ENCODE data around the gene PRICKLE2.

PRICKLE2 gene

DNA sequence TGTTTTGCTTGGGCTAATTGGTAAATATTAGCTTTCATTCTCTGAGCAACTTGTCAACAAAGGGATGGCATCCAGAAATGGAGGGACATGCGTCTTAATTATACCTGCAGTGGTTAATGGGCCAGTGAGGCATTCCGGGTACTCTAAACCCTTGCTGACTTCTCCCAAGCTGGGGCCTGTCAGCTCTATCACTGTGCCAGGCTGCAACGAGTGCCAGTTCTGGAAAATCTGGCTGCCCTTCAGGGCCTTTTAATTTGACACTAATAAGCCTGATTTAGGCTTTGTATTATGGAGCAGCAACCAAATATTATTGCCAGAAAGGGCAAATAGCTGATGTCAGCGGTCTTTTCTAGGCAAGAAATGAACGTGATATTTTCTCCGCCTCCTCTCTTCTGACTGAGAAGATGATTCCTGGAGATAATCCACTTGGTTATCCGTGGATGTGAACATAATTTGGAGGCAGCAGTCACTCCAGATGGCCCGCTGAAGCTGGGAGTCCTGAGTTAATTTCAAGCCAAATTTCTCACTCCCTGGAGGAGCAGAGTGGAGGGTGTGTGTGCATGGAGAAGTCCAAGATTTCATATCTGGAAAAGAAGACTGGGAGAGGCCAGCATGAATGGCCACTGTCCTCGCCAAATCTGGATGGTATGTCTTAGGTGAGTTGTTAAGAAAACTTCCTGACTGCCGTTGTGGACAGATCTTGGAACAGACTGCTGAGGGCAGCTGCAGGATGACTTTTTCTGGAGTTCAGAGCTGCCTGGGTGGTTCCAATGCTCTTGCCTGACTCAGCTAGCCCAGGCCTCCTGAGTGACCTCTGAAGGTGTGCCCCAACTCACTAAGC is 157.5 kb downstream of the PRICKLE2 start:
- no peak for DNase-seq

DNA sequence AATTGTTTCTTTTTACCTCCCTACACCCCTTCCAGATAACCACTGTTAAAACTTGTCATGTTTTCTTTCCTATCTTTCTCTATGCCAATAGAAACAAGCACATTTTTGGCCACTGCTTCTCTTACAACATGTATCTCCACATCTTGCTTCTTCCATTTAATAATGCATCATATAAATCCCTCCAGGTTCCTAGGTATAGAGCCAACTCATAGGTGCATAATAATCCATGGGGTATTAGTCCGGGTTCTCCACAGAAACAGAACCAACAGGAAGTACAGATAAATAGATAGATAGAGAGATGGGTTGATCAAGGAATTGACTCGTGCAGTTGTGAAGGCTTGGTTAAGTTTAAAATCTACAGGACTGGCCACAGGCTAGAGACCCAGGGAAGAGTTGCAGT is 160.5 kb downstream of the PRICKLE2 start:
- DNase-seq: no peak

- no peak for DNase-seq
Measured at GRCh38 chr3:64063983-64064438, 161.3 kb downstream of the PRICKLE2 start.

DNA sequence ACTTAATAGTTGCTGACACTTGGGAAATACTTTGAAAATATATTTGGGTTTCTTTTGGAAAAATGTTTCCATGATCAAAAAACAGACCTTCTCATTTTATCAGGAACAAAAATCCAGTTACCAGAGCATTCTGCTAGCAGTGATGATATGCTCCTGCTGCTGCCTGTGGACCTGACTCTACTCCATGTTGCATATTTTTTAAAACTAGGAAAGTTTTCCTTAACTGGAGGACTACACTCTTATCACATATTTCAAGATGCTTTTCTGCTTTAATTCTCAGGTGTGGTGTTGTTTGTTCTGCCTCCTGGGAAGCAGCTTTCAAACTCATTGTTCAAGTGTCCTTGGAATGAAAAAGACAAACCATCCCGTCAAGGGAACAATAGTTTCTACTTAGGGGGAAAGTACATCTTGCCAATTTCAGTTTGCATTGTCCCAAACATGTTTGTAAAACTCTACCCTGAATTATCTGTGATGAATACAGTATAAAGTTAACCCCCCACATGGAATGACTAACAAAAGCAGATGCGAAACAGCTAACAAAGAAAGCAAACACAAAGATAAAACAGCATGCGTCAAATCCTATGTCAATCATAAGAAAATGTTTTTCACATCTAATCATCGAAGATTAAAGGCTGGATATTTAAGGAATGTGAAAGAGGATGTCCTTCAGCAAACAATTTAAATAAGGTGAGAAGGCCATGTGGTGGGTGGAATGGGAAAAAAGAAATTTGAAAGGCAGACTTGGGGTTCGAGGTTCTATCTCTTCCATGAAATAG is 161.9 kb downstream of the PRICKLE2 start:
- DNase-seq: no peak

DNA sequence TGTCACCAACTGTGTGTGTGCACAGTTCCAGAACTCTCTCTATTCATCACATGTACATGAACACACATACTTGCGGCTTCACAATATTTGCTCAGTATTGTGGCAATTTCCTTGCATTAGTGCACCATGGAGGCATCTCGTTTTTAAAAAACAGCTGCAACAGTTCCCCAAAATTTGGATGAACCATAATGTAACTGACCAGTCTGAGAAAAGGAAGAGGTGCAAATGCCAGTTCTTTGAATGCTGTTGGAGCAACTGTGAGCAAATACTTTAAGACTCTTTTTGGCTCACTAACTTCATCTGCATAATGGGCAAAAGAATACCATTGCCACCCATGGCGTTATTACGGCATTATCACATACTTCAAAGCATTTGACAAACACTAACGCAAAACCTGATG is 163.6 kb downstream of the PRICKLE2 start:
- DNase-seq: no peak

- DNase-seq: no peak
Measured at GRCh38 chr3:64059484-64060175, 165.6 kb downstream of the PRICKLE2 start.

GRCh38 chr3:64058566-64058965 is 166.7 kb downstream of the PRICKLE2 start:
- DNase-seq: no peak

DNA sequence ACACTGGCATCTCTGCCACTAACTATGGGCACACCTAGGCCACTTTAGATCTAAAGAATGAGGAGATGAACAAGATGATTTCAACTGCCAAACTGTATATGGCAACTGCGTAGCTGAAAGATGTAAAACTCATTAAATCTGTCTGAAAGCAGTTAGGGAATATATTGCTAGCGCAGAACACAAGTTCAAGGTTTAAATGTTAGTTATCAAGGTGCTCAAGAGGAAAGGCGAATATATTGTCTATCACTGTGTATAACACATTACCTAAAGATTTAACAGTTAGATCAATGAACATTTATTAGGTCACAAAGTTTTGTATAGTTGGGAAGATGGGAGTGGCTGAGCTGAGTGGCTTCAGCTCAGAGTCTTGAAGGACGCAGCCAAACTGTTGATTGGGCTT is 168.0 kb downstream of the PRICKLE2 start:
- DNase-seq: no peak

DNA sequence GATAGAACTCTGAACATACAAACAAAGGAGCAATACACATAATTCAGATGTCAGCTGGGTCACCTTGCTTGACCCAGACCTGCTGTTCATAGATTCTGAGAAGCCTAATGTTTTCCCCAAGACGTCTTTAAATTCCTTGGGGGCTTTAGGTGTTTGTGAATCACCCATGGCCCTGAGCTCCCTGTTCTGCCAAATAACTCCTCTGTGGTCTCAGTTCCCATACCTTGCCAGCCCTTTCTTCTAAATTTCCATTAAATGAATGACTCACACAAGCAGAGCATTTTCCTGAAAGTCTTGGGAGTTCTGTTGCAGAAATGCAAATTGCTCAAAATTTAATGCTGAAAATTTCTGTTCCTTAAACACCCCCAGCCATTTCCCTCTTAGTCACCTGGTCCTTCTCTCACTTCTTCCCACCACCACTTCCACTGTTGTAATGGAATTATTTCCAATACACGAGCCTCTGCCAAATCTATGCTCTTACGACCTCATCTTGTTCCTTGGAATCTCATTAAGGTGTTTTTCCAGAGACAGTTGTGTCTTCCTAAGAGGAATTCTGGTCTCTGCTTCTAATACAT is 168.6 kb downstream of the PRICKLE2 start:
- no peak for DNase-seq

DNA sequence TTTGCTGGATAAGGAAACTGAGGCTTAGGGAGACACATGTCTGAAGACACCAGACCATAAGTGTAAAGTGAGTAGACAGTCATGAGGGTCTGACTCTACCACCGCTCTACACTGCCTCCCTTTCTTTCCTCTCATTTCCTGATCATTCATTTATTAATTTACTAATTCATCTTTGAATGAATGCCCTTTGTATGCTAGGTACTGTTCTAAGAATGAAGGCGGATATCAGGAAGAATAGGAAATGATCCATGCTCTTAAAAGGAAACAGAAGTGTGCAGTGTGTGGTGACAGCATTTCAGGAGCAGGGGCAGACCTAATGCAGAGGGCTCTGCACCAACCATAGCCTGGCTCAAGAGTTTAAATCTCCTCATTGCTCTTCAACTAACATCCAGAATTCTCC is 170.2 kb downstream of the PRICKLE2 start:
- no peak for DNase-seq

GRCh38 chr3:64054488-64054887 is 170.8 kb downstream of the PRICKLE2 start:
- no peak for DNase-seq

- no peak for DNase-seq
Measured at GRCh38 chr3:64053581-64053980, 171.7 kb downstream of the PRICKLE2 start.

GRCh38 chr3:64053117-64053516 is 172.1 kb downstream of the PRICKLE2 start:
- DNase-seq: no peak

DNA sequence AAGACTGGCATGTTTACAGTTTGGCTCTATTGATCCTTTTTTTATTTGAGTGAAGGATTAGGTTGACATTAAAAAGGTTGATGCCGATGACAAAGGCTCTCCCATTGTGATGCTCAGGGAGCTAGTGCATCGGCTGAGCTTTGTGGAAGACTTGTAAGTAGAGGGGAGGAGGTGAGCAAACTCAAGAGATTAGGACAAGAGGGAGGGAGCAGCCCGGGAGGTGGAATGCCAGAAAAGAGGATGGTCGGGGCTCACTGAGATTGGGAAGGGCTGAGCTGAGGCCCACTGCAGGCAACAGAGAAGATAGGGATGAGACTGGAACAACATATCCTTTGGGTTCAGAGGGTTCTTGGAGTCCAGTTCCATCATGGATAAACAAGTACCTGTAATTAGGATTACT is 175.4 kb downstream of the PRICKLE2 start:
- DNase-seq: no peak

GRCh38 chr3:64049136-64049535 is 176.1 kb downstream of the PRICKLE2 start:
- no peak for DNase-seq

DNA sequence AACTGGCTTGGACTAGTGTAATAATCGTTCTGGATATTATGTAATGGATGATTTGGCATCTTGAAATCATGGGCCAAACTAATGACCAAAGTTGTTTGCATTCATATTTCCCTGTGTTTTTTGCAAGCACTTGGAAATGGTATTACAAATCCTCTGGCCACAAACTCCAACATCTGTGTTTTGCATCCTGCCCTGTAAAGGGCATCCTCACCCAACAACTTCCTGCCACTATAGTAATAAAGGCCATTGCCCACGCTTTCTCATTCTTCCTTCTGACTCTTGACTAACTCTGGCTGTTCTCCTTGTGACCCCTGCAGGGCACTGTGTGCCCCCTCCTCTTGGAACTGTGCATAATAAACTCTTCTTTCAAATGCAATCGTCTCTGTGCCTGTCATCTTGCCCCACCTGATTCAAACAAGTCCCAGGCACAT is 176.6 kb downstream of the PRICKLE2 start:
- DNase-seq: no peak

- no peak for DNase-seq
Measured at GRCh38 chr3:64047787-64048186, 177.5 kb downstream of the PRICKLE2 start.

GRCh38 chr3:64046996-64047594 is 178.2 kb downstream of the PRICKLE2 start:
- DNase-seq: no peak

DNA sequence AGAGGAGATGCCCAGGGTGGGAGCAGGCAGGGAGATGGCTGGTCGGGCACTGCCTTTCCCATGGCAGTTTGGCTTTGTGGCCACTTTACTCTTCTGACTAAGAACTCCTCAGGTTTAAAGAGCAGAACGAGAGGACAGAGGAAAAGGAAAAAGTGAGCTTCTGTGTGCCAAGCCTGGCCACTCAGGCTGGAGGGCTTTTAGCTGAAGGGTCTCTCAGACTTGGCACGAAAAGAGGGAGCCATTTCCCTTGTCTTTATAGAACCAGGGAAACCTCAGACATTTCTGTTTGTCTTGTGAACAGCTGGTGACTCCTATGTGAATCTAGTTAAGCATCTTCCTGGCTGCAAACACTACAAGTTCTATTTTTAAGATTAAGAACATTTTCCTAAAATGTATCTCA is 178.7 kb downstream of the PRICKLE2 start:
- DNase-seq: no peak

DNA sequence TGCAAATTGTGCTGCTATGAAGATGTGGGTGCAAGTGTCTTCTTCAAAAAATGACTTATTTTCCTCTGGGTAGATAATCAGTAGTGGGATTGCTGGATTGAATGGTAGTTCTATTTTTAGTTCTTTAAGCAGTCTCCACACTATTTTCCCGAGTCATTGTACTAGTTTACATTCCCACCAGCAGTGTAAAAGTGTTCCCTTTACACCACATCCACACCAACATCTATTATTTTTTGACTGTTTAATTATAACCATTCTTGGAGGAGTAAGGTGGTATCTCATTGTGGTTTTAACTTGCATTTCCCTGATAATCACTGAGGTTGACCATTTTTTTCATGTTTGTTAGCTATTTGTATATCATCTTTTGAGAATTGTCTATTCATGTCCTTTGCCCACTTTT is 182.3 kb downstream of the PRICKLE2 start:
- no peak for DNase-seq

All from activated CD8-positive, alpha-beta memory T cell treated with anti-CD3 and anti-CD28 coated beads, Interleukin-2, amount 50 U/mL, for 4 hours (primary cell).